Right lobe of liver (tissue), 4 donors: ENCODE results near the gene SNUPN.

Experiments
- CTCF ChIP-seq, 4 donors: fragments of 200-600 bp in 3 of 4; fragments of 450-650 bp in 1 of 4; IDR thresholded peaks; one replicate each; pipeline versions ENCODE4 v1.5.1 to v1.8.0; 2016 to 2022; ENCODE audit warnings: antibody characterized with exemption in 4 of 4, mild to moderate bottlenecking in 2 of 4
- POLR2A ChIP-seq: fragments of 450-650 bp; IDR thresholded peaks from one replicate; pipeline ENCODE4 v1.6.1; 2017; ENCODE audit warnings: antibody characterized with exemption, mild to moderate bottlenecking
- donor health status: DM: no; HTN: no; CAD: no.
- donor health status: DM: no; HTN: no; CAD: no.
- donor health status: DM: no; HTN: yes; CAD: no.

GRCh38 chr15:75596703-75597345, 28.7 kb downstream of the SNUPN start:
- TF ChIP-seq CTCF (IDR thresholded peaks at IDR 0.05) (no peak), POLR2A (no peak)
